PC-3 (cell line): Measurements from ENCODE around the gene DYSF. TPM values are rescaled to one million over a fixed set of nuclear protein-coding genes. Genes with fewer than 3 reads are reported as not detected.

Experiments used
- ATAC-seq: fragments of 200-7000 bp; cut with Tn5 transposase; 2 replicates; pipeline ENCODE4 v1.9.1; 2020; ENCODE audit warnings: mild to moderate bottlenecking, moderate library complexity
- BruUV-seq: library from RNA; stranded (reverse); fragments of 400-500 nt; replicated peaks from 2 replicates; lab custom pipeline; 2021; lab: Mats Ljungman, UMichigan
- CTCF ChIA-PET: fragments of 300-600 bp; sonication (Branson Sonifier 250); formaldehyde crosslinking; loops from one replicate; lab custom pipeline; 2022; ENCODE audit warnings: antibody characterized with exemption; lab: Charles Lee
- POLR2A ChIA-PET: fragments of 300-600 bp; sonication (Branson Sonifier 250); formaldehyde crosslinking; loops from one replicate; lab custom pipeline; 2022; ENCODE audit warnings: antibody characterized with exemption; ENCODE audit not compliant: unreplicated experiment; lab: Charles Lee
- DNase-seq: peaks from one replicate; pipeline ENCODE4 v3.0.0-alpha.2; 2015
- H2AFZ ChIP-seq: fragments of 300-600 bp; sonication (generic); 2 replicates; pipeline ENCODE4 v1.6.0; 2016; ENCODE audit warnings: antibody characterized with exemption, low read length
- H3F3A ChIP-seq: fragments of 300-600 bp; sonication (generic); one replicate; pipeline ENCODE4 v1.6.0; 2017; ENCODE audit warnings: antibody characterized with exemption, low read length, control low read depth, mild to moderate bottlenecking; ENCODE audit not compliant: unreplicated experiment
- H3K27ac ChIP-seq: fragments of 300-600 bp; sonication (generic); 2 replicates; pipeline ENCODE4 v1.5.1; 2016; ENCODE audit warnings: mild to moderate bottlenecking, low read length
- H3K27me3 ChIP-seq: fragments of 300-600 bp; sonication (generic); 2 replicates; pipeline ENCODE4 v1.6.1; 2016; ENCODE audit warnings: low read length, mixed read lengths
- H3K36me3 ChIP-seq: fragments of 300-600 bp; sonication (generic); 2 replicates; pipeline ENCODE4 v1.6.1; 2016; ENCODE audit warnings: low read depth, mixed run types, low read length, mixed read lengths
- H3K4me1 ChIP-seq: fragments of 300-600 bp; sonication (generic); 2 replicates; pipeline ENCODE4 v1.5.1; 2016; ENCODE audit warnings: low read length; ENCODE audit not compliant: insufficient read depth
- H3K4me2 ChIP-seq: fragments of 300-600 bp; sonication (generic); 2 replicates; pipeline ENCODE4 v1.6.0; 2016; ENCODE audit warnings: low read length
- H3K4me3 ChIP-seq: fragments of 300-600 bp; sonication (generic); 2 replicates; pipeline ENCODE4 v1.5.1; 2016; ENCODE audit warnings: mild to moderate bottlenecking, low read length, mixed read lengths
- H3K79me2 ChIP-seq: fragments of 300-600 bp; sonication (generic); 2 replicates; pipeline ENCODE4 v1.6.1; 2017; ENCODE audit warnings: low read length, mixed read lengths
- H3K9ac ChIP-seq: fragments of 300-600 bp; sonication (generic); 2 replicates; pipeline ENCODE4 v1.6.0; 2016; ENCODE audit warnings: mild to moderate bottlenecking, low read length
- H3K9me2 ChIP-seq: fragments of 300-600 bp; sonication (generic); replicated peaks from 2 replicates; pipeline ENCODE4 v1.6.1; 2016; ENCODE audit warnings: mixed run types, low read length, mixed read lengths
- H3K9me3 ChIP-seq: fragments of 300-600 bp; sonication (generic); 2 replicates; pipeline ENCODE4 v1.6.1; 2016; ENCODE audit warnings: low read length, mixed read lengths
- H4K20me1 ChIP-seq: fragments of 300-600 bp; sonication (generic); 2 replicates; pipeline ENCODE4 v1.6.1; 2016; ENCODE audit warnings: low read length, mixed read lengths
- EZH2 ChIP-seq: fragments of 300-600 bp; sonication (generic); IDR thresholded peaks from one replicate; pipeline ENCODE4 v1.6.1; 2017; ENCODE audit warnings: antibody characterized with exemption, mild to moderate bottlenecking, low read length; ENCODE audit not compliant: unreplicated experiment
- EZH2phosphoT487 ChIP-seq: fragments of 300-600 bp; sonication (generic); IDR thresholded peaks from 2 replicates; pipeline ENCODE4 v1.6.1; 2018; ENCODE audit warnings: mild to moderate bottlenecking, antibody characterized with exemption, low read length, borderline replicate concordance
- intact Hi-C: fragments of 100-400 bp; cut with micrococcal nuclease; formaldehyde crosslinking; loops from 2 replicates; pipeline ENCODE4 v1.9.0; 2023
- total RNA-seq: library from RNA; depleted of rRNA; stranded (reverse); fragments of >200 nt; gene quantifications from 2 replicates; pipeline ENCODE4 v1.2.3, GENCODE V29; 2014
- TF ChIP-seq, protein P1 (sequence below): fragments of 300-600 bp; sonication (generic); conservative IDR thresholded peaks from 2 replicates; pipeline ENCODE4 v1.5.1; 2017; ENCODE audit warnings: antibody characterized with exemption, low read depth, mild to moderate bottlenecking, low read length

The DYSF gene
- total RNA-seq, 1 experiment from 2014 or later: 13.0 TPM

DNA sequence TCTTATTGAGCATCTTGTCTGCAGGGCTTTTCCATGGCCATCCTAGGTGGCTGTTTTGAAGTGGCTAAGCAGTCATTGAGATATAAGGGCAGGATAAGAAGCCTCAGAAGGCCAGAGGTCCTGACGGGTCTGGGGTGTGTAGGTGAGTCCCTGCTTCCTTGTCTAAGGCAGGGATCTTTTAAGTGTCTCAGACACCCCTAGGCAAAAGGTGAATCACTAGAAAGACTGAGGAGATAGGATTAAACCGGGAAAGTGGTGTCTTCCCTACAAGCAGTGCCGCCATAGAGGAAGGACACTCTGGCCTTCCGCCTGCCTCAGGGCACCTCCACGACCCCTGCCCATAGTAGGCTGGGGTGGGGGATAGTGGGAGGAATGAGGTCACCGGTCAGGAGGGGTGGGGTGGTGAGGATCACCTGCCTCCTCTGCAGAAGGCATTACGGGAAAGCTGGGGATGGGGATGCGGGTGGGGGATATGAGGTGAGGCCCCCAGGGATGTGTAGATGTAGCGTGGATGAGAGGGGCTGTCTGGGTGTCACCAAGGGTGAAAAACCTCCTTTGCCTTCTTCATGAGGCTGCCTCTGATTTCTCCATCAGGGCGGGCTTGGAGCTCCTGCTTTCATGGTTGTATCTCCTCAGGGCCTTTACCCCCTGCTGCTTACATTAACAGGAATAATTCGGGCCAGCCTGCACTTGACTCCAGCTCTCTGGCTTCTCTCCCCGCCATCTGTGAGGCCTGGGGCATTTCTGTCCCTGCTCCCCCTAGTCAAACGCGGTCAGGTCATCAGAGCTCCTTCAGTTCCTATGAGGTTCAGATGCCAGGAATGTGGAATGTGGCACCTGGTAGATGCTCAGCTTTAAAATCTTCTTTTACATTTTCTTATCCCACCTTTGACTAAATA, 244.0 kb downstream of the DYSF start:
- ATAC-seq: no peak
- ChIA-PET POLR2A (no interaction called here), CTCF (interaction anchor here (0.6 kb wide), 1 partner anchor 10 kb away, joined by 7 read pairs; no protein-coding TSS in a partner anchor)
- TF ChIP-seq EZH2 (no peak), EZH2phosphoT487 (no peak)
- TF ChIP-seq, protein P1, sequence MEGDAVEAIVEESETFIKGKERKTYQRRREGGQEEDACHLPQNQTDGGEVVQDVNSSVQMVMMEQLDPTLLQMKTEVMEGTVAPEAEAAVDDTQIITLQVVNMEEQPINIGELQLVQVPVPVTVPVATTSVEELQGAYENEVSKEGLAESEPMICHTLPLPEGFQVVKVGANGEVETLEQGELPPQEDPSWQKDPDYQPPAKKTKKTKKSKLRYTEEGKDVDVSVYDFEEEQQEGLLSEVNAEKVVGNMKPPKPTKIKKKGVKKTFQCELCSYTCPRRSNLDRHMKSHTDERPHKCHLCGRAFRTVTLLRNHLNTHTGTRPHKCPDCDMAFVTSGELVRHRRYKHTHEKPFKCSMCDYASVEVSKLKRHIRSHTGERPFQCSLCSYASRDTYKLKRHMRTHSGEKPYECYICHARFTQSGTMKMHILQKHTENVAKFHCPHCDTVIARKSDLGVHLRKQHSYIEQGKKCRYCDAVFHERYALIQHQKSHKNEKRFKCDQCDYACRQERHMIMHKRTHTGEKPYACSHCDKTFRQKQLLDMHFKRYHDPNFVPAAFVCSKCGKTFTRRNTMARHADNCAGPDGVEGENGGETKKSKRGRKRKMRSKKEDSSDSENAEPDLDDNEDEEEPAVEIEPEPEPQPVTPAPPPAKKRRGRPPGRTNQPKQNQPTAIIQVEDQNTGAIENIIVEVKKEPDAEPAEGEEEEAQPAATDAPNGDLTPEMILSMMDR: no peak
- H2AFZ ChIP-seq: no peak overlapping the region
- no peak overlapping the region for H3K4me3 ChIP-seq
- no TSS peak for BruUV-seq
- H3K79me2 ChIP-seq: no peaks in the 10 kb centered on the region
- no peaks in the 10 kb centered on the region for H3K9me3 ChIP-seq
- H3K27ac ChIP-seq: no peak overlapping the region
- no peaks in the 10 kb centered on the region for H4K20me1 ChIP-seq
- no peaks in the 10 kb centered on the region for H3K36me3 ChIP-seq
- H3K27me3 ChIP-seq: no peaks in the 10 kb centered on the region
- H3F3A ChIP-seq: no peaks in the 10 kb centered on the region
- no peak overlapping the region for H3K4me2 ChIP-seq
- no peaks in the 10 kb centered on the region for H3K9me2 ChIP-seq
- DNase-seq: no peak
- H3K4me1 ChIP-seq: no peaks in the 10 kb centered on the region
- H3K9ac ChIP-seq: no peak overlapping the region
- intact Hi-C loops: no loop called here

DNA sequence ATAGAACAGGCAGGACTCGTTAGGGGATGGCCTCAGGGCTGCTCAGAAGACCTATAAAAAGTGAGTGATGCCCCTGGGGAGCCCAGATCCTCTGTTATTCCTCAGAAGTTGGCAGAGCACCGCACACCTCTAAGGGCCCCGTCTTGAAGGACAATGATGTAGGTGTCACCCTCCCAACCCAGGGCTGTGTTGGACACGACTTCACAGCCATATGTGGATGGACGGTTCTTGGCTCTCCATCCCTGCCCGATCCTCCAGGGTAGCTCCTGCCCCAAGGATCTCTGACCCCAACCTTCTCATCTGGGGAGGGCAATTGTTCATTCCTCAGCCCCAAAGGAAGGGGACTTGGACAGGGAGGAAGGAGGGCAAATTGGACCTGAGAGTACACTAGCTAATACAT, 246.1 kb downstream of the DYSF start:
- Histone ChIP-seq H3K4me3 (no peak overlapping the region), H3K9me3 (no peaks in the 10 kb centered on the region), H3K79me2 (no peaks in the 10 kb centered on the region), H3K36me3 (no peaks in the 10 kb centered on the region), H3F3A (no peaks in the 10 kb centered on the region), H3K9ac (no peak overlapping the region), H3K27me3 (no peaks in the 10 kb centered on the region), H3K9me2 (no peaks in the 10 kb centered on the region), H3K27ac (no peak overlapping the region), H3K4me1 (no peaks in the 10 kb centered on the region), H3K4me2 (no peak overlapping the region), H4K20me1 (no peaks in the 10 kb centered on the region), H2AFZ (no peak overlapping the region)
- no peak for ATAC-seq
- ChIA-PET CTCF (no interaction called here), POLR2A (no interaction called here)
- no peak for TF ChIP-seq EZH2
- TF ChIP-seq, protein P1: no peak
- TF ChIP-seq EZH2phosphoT487: no peak
- BruUV-seq: no TSS peak
- no peak for DNase-seq
- intact Hi-C loops: no loop called here
